NT2/D1 (cell line): Measurements from ENCODE around the gene SIK2.

Source experiments
- DNase-seq: peaks from one replicate; pipeline ENCODE4 v3.0.0-alpha.2; 2011; ENCODE audit warnings: low read depth, low spot score
- H3K27me3 ChIP-seq: 2 replicates; pipeline ENCODE4 v1.6.0; 2011; ENCODE audit warnings: mild to moderate bottlenecking; ENCODE audit not compliant: insufficient read length, insufficient read depth
- H3K36me3 ChIP-seq: 2 replicates; pipeline ENCODE4 v1.6.1; 2011; ENCODE audit warnings: mild to moderate bottlenecking, low read length, mixed read lengths; ENCODE audit not compliant: insufficient read depth, insufficient read length
- H3K4me1 ChIP-seq: 2 replicates; pipeline ENCODE4 v1.5.1; 2011; ENCODE audit not compliant: insufficient read depth, insufficient read length
- H3K4me3 ChIP-seq: 2 replicates; pipeline ENCODE4 v1.5.1; 2011; ENCODE audit warnings: low read depth; ENCODE audit not compliant: insufficient read length
- H3K9ac ChIP-seq: 2 replicates; pipeline ENCODE4 v1.6.0; 2011; ENCODE audit warnings: low read depth; ENCODE audit not compliant: insufficient read length
- H3K9me3 ChIP-seq: 2 replicates; pipeline ENCODE4 v1.5.1; 2011; ENCODE audit warnings: mild to moderate bottlenecking, low read length; ENCODE audit not compliant: insufficient read depth
- SUZ12 ChIP-seq: IDR thresholded peaks from 2 replicates; pipeline ENCODE4 v1.6.1; 2011; ENCODE audit not compliant: insufficient read length, insufficient read depth; ENCODE audit errors: extremely low read depth
- YY1 ChIP-seq: IDR thresholded peaks from 2 replicates; pipeline ENCODE4 v1.6.1; 2011; ENCODE audit not compliant: insufficient read length, insufficient read depth
- ZNF274 ChIP-seq: IDR thresholded peaks from 2 replicates; pipeline ENCODE4 v1.6.1; 2011; ENCODE audit warnings: mild to moderate bottlenecking, low read depth, low read length

The SIK2 gene

DNA sequence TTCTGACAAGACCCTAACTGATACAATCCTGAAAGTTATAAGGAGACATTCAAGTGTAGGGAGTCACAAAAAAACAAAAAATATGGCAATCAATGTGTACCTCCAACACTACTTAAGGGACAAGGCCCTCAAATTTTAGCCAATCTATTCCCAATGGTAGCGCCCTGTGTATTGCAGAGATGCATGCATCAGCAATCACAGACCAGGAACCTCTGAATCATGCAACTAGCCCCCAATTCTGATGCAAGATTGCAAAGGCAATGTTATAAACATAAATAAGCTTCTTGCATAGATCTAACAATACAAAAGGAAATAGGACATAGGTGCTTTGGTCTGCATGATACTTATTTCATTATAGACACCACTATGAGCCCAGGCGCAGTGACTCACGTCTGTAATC lies 29.7 kb upstream of the SIK2 start:
- no peaks in the 10 kb centered on the region for H3K4me1 ChIP-seq
- H3K27me3 ChIP-seq = no peaks in the 10 kb centered on the region
- no peak for TF ChIP-seq YY1
- TF ChIP-seq ZNF274 = no peak
- TF ChIP-seq SUZ12 = no peak
- no peak overlapping the region for H3K4me3 ChIP-seq
- H3K9me3 ChIP-seq = no peaks in the 10 kb centered on the region
- no peaks in the 10 kb centered on the region for H3K36me3 ChIP-seq
- DNase-seq = no peak
- H3K9ac ChIP-seq = no peak overlapping the region

DNA sequence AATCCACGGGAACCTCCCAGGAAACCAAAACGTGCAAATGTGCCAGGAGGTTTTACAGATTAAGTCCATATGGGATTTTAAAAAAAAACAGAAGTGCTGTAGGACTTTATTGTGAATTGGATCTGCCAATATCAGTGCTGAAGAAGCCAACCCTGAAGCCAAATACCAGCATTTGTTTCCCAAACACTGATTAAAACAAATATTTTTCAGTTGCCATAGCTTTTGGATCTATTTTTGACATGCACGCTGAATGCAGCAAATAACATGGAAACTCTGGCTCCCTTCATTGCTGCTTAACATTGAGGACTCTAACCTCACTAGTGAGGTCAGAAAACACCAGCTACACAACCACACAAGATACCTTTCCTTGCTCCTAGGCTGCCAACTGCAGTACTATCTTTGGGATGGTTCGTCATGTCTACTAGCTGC lies 28.4 kb upstream of the SIK2 start:
- Histone ChIP-seq H3K9me3 (no peaks in the 10 kb centered on the region), H3K9ac (no peak overlapping the region), H3K36me3 (no peaks in the 10 kb centered on the region), H3K4me3 (no peak overlapping the region), H3K4me1 (no peaks in the 10 kb centered on the region), H3K27me3 (no peaks in the 10 kb centered on the region)
- TF ChIP-seq SUZ12 = no peak
- TF ChIP-seq YY1 = no peak
- no peak for TF ChIP-seq ZNF274
- no peak for DNase-seq

DNA sequence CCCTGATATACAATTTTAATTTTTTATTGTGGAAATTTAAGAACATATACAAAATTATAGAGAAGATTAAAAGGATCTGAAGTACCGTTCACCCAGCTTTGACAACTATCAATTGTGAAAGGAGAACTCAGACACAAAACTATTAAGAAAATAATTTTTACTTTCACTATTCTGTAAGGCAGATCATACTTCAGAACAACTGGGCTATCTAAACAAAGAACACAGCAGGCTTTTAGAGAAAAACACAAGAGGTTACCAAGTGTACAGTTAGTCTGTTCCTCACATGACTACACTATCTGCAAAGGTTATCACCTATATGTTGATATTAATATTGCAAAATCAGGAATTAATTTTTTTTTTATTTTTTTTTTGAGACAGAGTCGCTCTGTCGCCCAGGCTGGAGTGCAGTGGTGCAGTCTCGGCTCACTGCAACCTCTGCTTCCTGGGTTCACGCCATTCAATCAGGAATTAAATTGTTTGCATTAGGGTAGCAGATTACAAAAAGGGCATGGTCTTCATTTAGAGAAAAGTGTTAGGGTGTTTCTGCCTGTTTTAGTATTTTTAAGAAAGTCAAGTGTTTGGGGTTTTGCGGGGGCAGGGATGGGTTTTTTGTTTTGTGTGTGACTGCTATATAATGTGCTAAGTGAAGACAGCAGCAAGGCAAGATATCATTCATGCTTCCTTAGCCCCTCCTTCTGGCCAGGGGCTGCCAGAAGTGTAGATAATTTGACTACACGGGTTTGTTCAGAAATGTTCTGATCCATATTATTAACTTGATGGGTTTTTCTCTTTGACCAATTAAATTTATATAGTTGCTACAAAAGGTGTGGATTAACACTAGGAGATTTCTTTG lies 27.6 kb upstream of the SIK2 start:
- Histone ChIP-seq H3K27me3 (no peaks in the 10 kb centered on the region), H3K9me3 (no peaks in the 10 kb centered on the region), H3K4me3 (no peak overlapping the region), H3K36me3 (no peaks in the 10 kb centered on the region), H3K9ac (no peak overlapping the region), H3K4me1 (no peaks in the 10 kb centered on the region)
- TF ChIP-seq YY1 (no peak), ZNF274 (no peak), SUZ12 (no peak)
- no peak for DNase-seq

DNA sequence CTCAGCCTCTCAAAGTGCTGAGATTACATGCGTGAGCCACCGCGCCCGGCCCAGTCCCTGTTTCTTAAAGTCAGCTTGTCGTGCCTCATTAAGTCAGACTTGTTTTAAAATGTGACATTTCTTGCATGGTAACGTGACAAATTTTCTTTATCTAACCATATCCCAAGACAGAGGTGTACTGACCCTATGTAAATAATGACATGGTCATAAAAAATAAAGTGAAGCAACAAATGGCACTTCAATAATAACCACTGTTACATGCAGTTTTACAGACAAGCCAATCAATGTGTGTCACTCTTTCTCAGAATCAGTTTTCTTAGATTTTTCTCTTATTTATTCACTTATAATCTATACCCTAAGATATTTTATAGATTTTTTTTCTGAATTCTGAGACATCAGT lies 26.5 kb upstream of the SIK2 start:
- H3K9me3 ChIP-seq = no peaks in the 10 kb centered on the region
- no peak overlapping the region for H3K9ac ChIP-seq
- TF ChIP-seq SUZ12 (no peak), YY1 (no peak), ZNF274 (no peak)
- no peaks in the 10 kb centered on the region for H3K36me3 ChIP-seq
- no peaks in the 10 kb centered on the region for H3K27me3 ChIP-seq
- H3K4me3 ChIP-seq = no peak overlapping the region
- no peaks in the 10 kb centered on the region for H3K4me1 ChIP-seq
- DNase-seq = no peak

DNA sequence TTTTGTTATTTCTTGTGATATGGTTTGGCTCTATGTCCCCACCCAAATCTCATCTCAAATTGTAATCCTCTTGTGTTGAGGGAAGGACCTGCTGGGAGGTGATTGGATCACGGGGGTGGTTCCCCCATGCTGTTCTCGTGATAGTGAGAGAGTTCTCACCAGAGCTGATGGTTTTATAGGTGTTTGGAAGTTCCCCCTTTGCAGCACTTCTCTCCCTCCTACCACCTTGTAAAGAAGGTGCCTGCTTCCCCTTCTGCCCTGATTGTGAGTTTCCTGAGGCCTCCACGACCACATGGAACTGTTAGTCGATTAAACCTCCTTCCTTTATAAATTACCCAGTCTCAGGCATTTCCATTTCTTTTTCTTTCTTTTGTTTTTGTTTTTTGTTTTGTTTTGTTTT lies 24.4 kb upstream of the SIK2 start:
- no peaks in the 10 kb centered on the region for H3K36me3 ChIP-seq
- no peak overlapping the region for H3K9ac ChIP-seq
- TF ChIP-seq YY1 = no peak
- no peak for TF ChIP-seq ZNF274
- TF ChIP-seq SUZ12 = no peak
- H3K4me1 ChIP-seq = no peaks in the 10 kb centered on the region
- no peak overlapping the region for H3K4me3 ChIP-seq
- H3K27me3 ChIP-seq = no peaks in the 10 kb centered on the region
- no peak for DNase-seq
- no peaks in the 10 kb centered on the region for H3K9me3 ChIP-seq

DNA sequence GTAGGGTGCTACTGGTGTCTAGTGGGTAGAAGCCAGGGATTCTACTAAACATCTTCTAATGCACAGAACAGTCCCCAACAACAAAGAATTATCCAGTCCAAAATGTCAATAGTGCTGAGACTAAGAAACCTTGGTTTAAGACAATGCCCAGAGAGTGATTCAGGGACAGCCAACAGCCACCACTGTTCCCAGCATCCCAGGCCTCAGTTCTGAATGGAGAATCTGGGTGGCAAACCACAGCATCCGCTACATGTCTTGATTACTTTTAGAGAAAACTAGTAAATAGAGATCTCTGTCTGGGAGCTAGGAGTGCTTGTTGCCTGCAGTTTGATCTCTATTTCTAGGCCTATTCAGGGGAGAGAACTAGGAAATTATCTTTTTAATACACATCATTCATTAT lies 20.9 kb upstream of the SIK2 start:
- no peak for DNase-seq
- TF ChIP-seq YY1 = no peak
- no peak for TF ChIP-seq SUZ12
- no peak for TF ChIP-seq ZNF274
- H3K9me3 ChIP-seq = no peaks in the 10 kb centered on the region
- H3K9ac ChIP-seq = no peak overlapping the region
- no peak overlapping the region for H3K4me3 ChIP-seq
- no peaks in the 10 kb centered on the region for H3K4me1 ChIP-seq
- H3K27me3 ChIP-seq = no peaks in the 10 kb centered on the region
- H3K36me3 ChIP-seq = no peaks in the 10 kb centered on the region

DNA sequence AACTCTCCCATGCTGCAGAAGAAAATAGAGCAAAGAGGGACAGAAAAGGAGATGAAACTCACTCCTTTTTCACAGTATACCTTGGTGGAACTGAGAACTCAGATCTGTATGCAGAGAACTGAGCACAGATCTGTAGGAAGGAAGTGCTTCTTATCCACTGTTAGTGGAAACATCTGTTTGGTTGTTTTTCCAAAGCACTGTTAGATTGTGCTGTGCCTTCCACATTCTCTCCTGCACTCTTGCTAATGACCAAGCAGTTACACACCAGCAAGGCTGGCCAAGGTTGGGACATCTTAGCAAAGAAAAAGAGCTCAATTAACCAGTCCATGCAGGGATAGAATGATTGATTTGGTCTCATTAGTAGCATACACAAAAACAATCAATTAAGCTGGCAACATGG lies 20.1 kb upstream of the SIK2 start:
- no peak overlapping the region for H3K9ac ChIP-seq
- DNase-seq = no peak
- H3K27me3 ChIP-seq = no peaks in the 10 kb centered on the region
- no peaks in the 10 kb centered on the region for H3K9me3 ChIP-seq
- no peaks in the 10 kb centered on the region for H3K4me1 ChIP-seq
- TF ChIP-seq SUZ12 = no peak
- no peak for TF ChIP-seq YY1
- TF ChIP-seq ZNF274 = no peak
- no peaks in the 10 kb centered on the region for H3K36me3 ChIP-seq
- H3K4me3 ChIP-seq = no peak overlapping the region
